ENCODE data around the gene EFNA5. TPM values are rescaled to one million over a fixed set of nuclear protein-coding genes. Genes with fewer than 3 reads are reported as not detected.
A peak's percentile ranks its signal among the peaks of the same experiment; 100 is the strongest.

The EFNA5 gene
- polyA plus RNA-seq, 3 donors = 0.01 TPM; not detected in 2

- WGBS (ENCODE audit: insufficient coverage) = no CpG with 5 or more reads among the region's 1 CpG
- H3K27ac Mint-ChIP-seq = no peak overlapping the region
- Histone ChIP-seq H3K9me3 (replicated peaks in 1 of 2; ENCODE audit: control insufficient read depth in 1 of 2, insufficient read depth in 1 of 2, low read length in 2 of 2) (no peaks in the 10 kb centered on the region), H3K4me2 (replicated peaks; ENCODE audit: extremely low read depth, low read length, poor library complexity, severe bottlenecking) (no peak overlapping the region), H3K79me2 (ENCODE audit: insufficient read depth, low read length) (no peaks in the 10 kb centered on the region), H4K20me1 (ENCODE audit: insufficient read depth, low read length) (no peaks in the 10 kb centered on the region), H3K36me3 (replicated peaks in 1 of 2; ENCODE audit: control insufficient read depth in 1 of 2, insufficient read depth in 2 of 2, low read length in 2 of 2) (no peaks in the 10 kb centered on the region), H3K27ac (ENCODE audit: low read depth in 1 of 2, low read length in 2 of 2) (no peak overlapping the region), H3K4me1 (ENCODE audit: control insufficient read depth in 1 of 2, insufficient read depth in 2 of 2, low read length in 2 of 2) (no peaks in the 10 kb centered on the region), H2AFZ (ENCODE audit: insufficient read depth, low read depth, low read length, poor library complexity, severe bottlenecking) (no peak overlapping the region), H3K27me3 (ENCODE audit: control insufficient read depth in 2 of 2, insufficient read depth in 2 of 2, low read length in 2 of 2) (no peaks in the 10 kb centered on the region), H3K9ac (ENCODE audit: insufficient read depth, low read length, poor library complexity, severe bottlenecking) (no peak overlapping the region), H3K4me3 (replicated peaks in 1 of 3; ENCODE audit: low read depth in 2 of 3, low read length in 3 of 3) (no peak overlapping the region)
- no peak overlapping the region for H3K4me3 Mint-ChIP-seq
- intact Hi-C loops (cut with micrococcal nuclease) = no loop called here
- no peaks in the 10 kb centered on the region for H3K4me1 Mint-ChIP-seq
- H3K9me3 Mint-ChIP-seq = peaks cover 0 to 5% (median under 1%) of the 10 kb centered on the region in 7 donors
- no peaks in the 10 kb centered on the region for H3K27me3 Mint-ChIP-seq (ENCODE audit: low read depth in 3 of 3)
- peak in 1 of 3 donors; percentile 11 for DNase-seq
- TF ChIP-seq CTCF (IDR thresholded peaks at IDR 0.05) = no peak
- no peaks in the 10 kb centered on the region for H3K36me3 Mint-ChIP-seq
Observed at GRCh38 chr5:107337281-107337680, 333.5 kb downstream of the EFNA5 start.

GRCh38 chr5:107331882-107332281 lies 338.9 kb downstream of the EFNA5 start:
- H3K9me3 Mint-ChIP-seq = peaks cover 0 to 3% (median 0%) of the 10 kb centered on the region in 7 donors
- intact Hi-C loops (cut with micrococcal nuclease) = no loop called here

More at GRCh38 chr5:107331882-107332281, 338.9 kb downstream of the EFNA5 start:
- no peak for DNase-seq
- no CpG with 5 or more reads among the region's 2 CpGs for WGBS (ENCODE audit: insufficient coverage)
- H2AFZ ChIP-seq (ENCODE audit: insufficient read depth, low read depth, low read length, poor library complexity, severe bottlenecking) = no peak overlapping the region
- no peaks in the 10 kb centered on the region for H3K4me1 ChIP-seq (ENCODE audit: control insufficient read depth in 1 of 2, insufficient read depth in 2 of 2, low read length in 2 of 2)
- TF ChIP-seq CTCF (IDR thresholded peaks at IDR 0.05) = no peak
- Mint-ChIP-seq H3K4me1 (no peaks in the 10 kb centered on the region), H3K27ac (no peak overlapping the region), H3K36me3 (no peaks in the 10 kb centered on the region), H3K27me3 (ENCODE audit: low read depth in 3 of 3) (peaks cover 0 to 2% (median 1%) of the 10 kb centered on the region in 3 donors), H3K4me3 (no peak overlapping the region)
- H3K27ac ChIP-seq (ENCODE audit: low read depth in 1 of 2, low read length in 2 of 2) = no peak overlapping the region
- no peaks in the 10 kb centered on the region for H3K36me3 ChIP-seq (replicated peaks in 1 of 2; ENCODE audit: control insufficient read depth in 1 of 2, insufficient read depth in 2 of 2, low read length in 2 of 2)
- H4K20me1 ChIP-seq (ENCODE audit: insufficient read depth, low read length) = no peaks in the 10 kb centered on the region
- no peak overlapping the region for H3K4me3 ChIP-seq (replicated peaks in 1 of 3; ENCODE audit: low read depth in 2 of 3, low read length in 3 of 3)
- no peaks in the 10 kb centered on the region for H3K79me2 ChIP-seq (ENCODE audit: insufficient read depth, low read length)
- no peak overlapping the region for H3K9ac ChIP-seq (ENCODE audit: insufficient read depth, low read length, poor library complexity, severe bottlenecking)
- no peaks in the 10 kb centered on the region for H3K27me3 ChIP-seq (ENCODE audit: control insufficient read depth in 2 of 2, insufficient read depth in 2 of 2, low read length in 2 of 2)
- H3K9me3 ChIP-seq (replicated peaks in 1 of 2; ENCODE audit: control insufficient read depth in 1 of 2, insufficient read depth in 1 of 2, low read length in 2 of 2) = no peaks in the 10 kb centered on the region
- H3K4me2 ChIP-seq (replicated peaks; ENCODE audit: extremely low read depth, low read length, poor library complexity, severe bottlenecking) = no peak overlapping the region

Measured in CD14-positive monocyte (primary cell).